CD14-positive monocyte (primary cell): ENCODE data around the gene DESI2. TPM values are rescaled to one million over a fixed set of nuclear protein-coding genes. Genes with fewer than 3 reads are reported as not detected.

Experiments
- DNase-seq, 3 donors: peaks; one replicate each; pipeline ENCODE4 v3.0.0-alpha.2; 2011 to 2022
- H2AFZ ChIP-seq: 2 replicates; pipeline ENCODE4 v1.6.0; 2012; ENCODE audit warnings: mild to moderate bottlenecking, low read depth, low read length, inconsistent platforms; ENCODE audit not compliant: insufficient read depth, poor library complexity, severe bottlenecking
- H3K27ac ChIP-seq, 2 donors: 1 replicate in 1 of 2; 2 replicates in 1 of 2; pipeline ENCODE4 v1.5.1; 2012 to 2013; ENCODE audit warnings: low read length in 2 of 2, control low read depth in 1 of 2, inconsistent platforms in 1 of 2, low read depth in 1 of 2, mild to moderate bottlenecking in 1 of 2
- H3K27me3 ChIP-seq, 2 donors: one replicate each; pipeline versions ENCODE4 v1.6.0 to v1.6.1; 2011 to 2013; ENCODE audit warnings: low read length in 2 of 2; ENCODE audit not compliant: control insufficient read depth in 2 of 2, insufficient read depth in 2 of 2
- H3K36me3 ChIP-seq, 2 donors: replicated peaks in 1 of 2; 1 replicate in 1 of 2; 2 replicates in 1 of 2; pipeline versions ENCODE4 v1.5.1 to v1.6.1; 2012 to 2013; ENCODE audit warnings: low read length in 2 of 2, control low read depth in 1 of 2, inconsistent platforms in 1 of 2, mild to moderate bottlenecking in 1 of 2; ENCODE audit not compliant: insufficient read depth in 2 of 2, control insufficient read depth in 1 of 2
- H3K4me1 ChIP-seq, 2 donors: 1 replicate in 1 of 2; 2 replicates in 1 of 2; pipeline versions ENCODE4 v1.5.1 to v1.6.1; 2012 to 2013; ENCODE audit warnings: low read length in 2 of 2, control low read depth in 1 of 2, inconsistent platforms in 1 of 2, mild to moderate bottlenecking in 1 of 2, moderate library complexity in 1 of 2; ENCODE audit not compliant: insufficient read depth in 2 of 2, control insufficient read depth in 1 of 2
- H3K4me2 ChIP-seq: replicated peaks from 2 replicates; pipeline ENCODE3; 2012; ENCODE audit warnings: low read length, moderate library complexity, mild to moderate bottlenecking; ENCODE audit not compliant: poor library complexity, severe bottlenecking; ENCODE audit errors: extremely low read depth
- H3K4me3 ChIP-seq, 3 experiments: fragments of 200-600 bp in 1 of 3; sonication (generic) in 1 of 3; replicated peaks in 1 of 3; 1 replicate in 2 of 3; 2 replicates in 1 of 3; pipeline ENCODE4 v1.5.1; 2011 to 2013; ENCODE audit warnings: low read length in 3 of 3, mild to moderate bottlenecking in 3 of 3, control low read depth in 2 of 3, low read depth in 2 of 3, inconsistent platforms in 1 of 3, moderate library complexity in 1 of 3
- H3K79me2 ChIP-seq: 2 replicates; pipeline ENCODE4 v1.6.0; 2012; ENCODE audit warnings: mild to moderate bottlenecking, control low read depth, inconsistent platforms, low read length, moderate library complexity; ENCODE audit not compliant: insufficient read depth
- H3K9ac ChIP-seq: 2 replicates; pipeline ENCODE4 v1.6.0; 2017; ENCODE audit warnings: low read length, mild to moderate bottlenecking; ENCODE audit not compliant: insufficient read depth, poor library complexity, severe bottlenecking
- H3K9me3 ChIP-seq, 2 donors: replicated peaks in 1 of 2; 1 replicate in 1 of 2; 2 replicates in 1 of 2; pipeline versions ENCODE4 v1.5.1 to v1.6.1; 2012 to 2013; ENCODE audit warnings: low read length in 2 of 2, control low read depth in 1 of 2; ENCODE audit not compliant: control insufficient read depth in 1 of 2, insufficient read depth in 1 of 2
- H4K20me1 ChIP-seq: 2 replicates; pipeline ENCODE4 v1.6.0; 2012; ENCODE audit warnings: mild to moderate bottlenecking, low read length, control low read depth, moderate library complexity; ENCODE audit not compliant: insufficient read depth
- H3K27ac Mint-ChIP-seq, 7 donors: one replicate each; pipeline ENCODE4 v1.8.0; 2020; ENCODE audit warnings: mild to moderate bottlenecking in 7 of 7, mixed read lengths in 7 of 7, moderate library complexity in 6 of 7, inconsistent platforms in 2 of 7
- H3K27me3 Mint-ChIP-seq, 3 donors: one replicate each; pipeline ENCODE4 v1.8.0; 2021 to 2022; ENCODE audit warnings: low read depth in 3 of 3, mild to moderate bottlenecking in 3 of 3, mixed read lengths in 3 of 3, moderate library complexity in 3 of 3, inconsistent platforms in 1 of 3
- H3K36me3 Mint-ChIP-seq, 2 donors: one replicate each; pipeline ENCODE4 v1.8.0; 2020; ENCODE audit warnings: mixed read lengths in 2 of 2, inconsistent platforms in 1 of 2, mild to moderate bottlenecking in 1 of 2
- H3K4me1 Mint-ChIP-seq: one replicate; pipeline ENCODE4 v1.8.0; 2020; ENCODE audit warnings: mild to moderate bottlenecking, mixed read lengths
- H3K4me3 Mint-ChIP-seq, 2 donors: one replicate each; pipeline ENCODE4 v1.8.0; 2020; ENCODE audit warnings: mild to moderate bottlenecking in 2 of 2, mixed read lengths in 2 of 2, moderate library complexity in 1 of 2
- H3K9me3 Mint-ChIP-seq, 7 donors: one replicate each; pipeline ENCODE4 v1.8.0; 2020 to 2022; ENCODE audit warnings: mixed read lengths in 7 of 7, mild to moderate bottlenecking in 6 of 7, moderate library complexity in 6 of 7, inconsistent platforms in 2 of 7
- CTCF ChIP-seq: fragments of 200-600 bp; IDR thresholded peaks from one replicate; pipeline ENCODE4 v1.8.0; 2022; ENCODE audit warnings: antibody characterized with exemption, mild to moderate bottlenecking
- WGBS: methylation state at CpG from one replicate; pipeline ENCODE4 v1.1.5; 2013; ENCODE audit warnings: missing lambda C conversion rate; ENCODE audit not compliant: insufficient coverage; 5-methylcytosine and 5-hydroxymethylcytosine counted together
- intact Hi-C, 2 donors: fragments of 100-400 bp; cut with micrococcal nuclease; formaldehyde crosslinking; loops; one replicate each; pipeline versions ENCODE4 v1.15.0 to v1.15.1; 2023
- polyA plus RNA-seq, 3 donors: library from polyadenylated mRNA; depleted of rRNA in 1 of 3; unstranded in 2 of 3; stranded (reverse) in 1 of 3; fragments of 300-500 nt in 2 of 3; fragments of >200 nt in 1 of 3; fragmentation: Illumina TruSeq in 2 of 3; gene quantifications; 1 replicate in 2 of 3; 2 replicates in 1 of 3; pipeline ENCODE4 v1.2.3, GENCODE V29; 2012 to 2021

DESI2 gene
- polyA plus RNA-seq, 3 donors = 10.5 to 12.0 (median 11.2) TPM

- intact Hi-C loops = no loop called here
- H3K4me3 Mint-ChIP-seq = no peak overlapping the region
- H4K20me1 ChIP-seq = peaks cover 26% of the 10 kb centered on the region
- no peak overlapping the region for H3K27ac ChIP-seq
- DNase-seq = no peak
- H3K4me1 ChIP-seq = no peaks in the 10 kb centered on the region
- TF ChIP-seq CTCF = no peak
- no CpG with 5 or more reads among the region's 4 CpGs for WGBS
- no peak overlapping the region for H3K27ac Mint-ChIP-seq
- peaks cover 88% of the 10 kb centered on the region for H3K79me2 ChIP-seq
- peaks cover 0 to 1% (median 0%) of the 10 kb centered on the region in 3 donors for H3K27me3 Mint-ChIP-seq
- no peak overlapping the region for H2AFZ ChIP-seq
- H3K36me3 ChIP-seq = peaks cover 7 to 35% of the 10 kb centered on the region in 2 donors
- H3K9ac ChIP-seq = no peak overlapping the region
- no peaks in the 10 kb centered on the region for H3K27me3 ChIP-seq
- peaks cover 0 to 3% of the 10 kb centered on the region in 2 donors for H3K9me3 ChIP-seq
- H3K4me1 Mint-ChIP-seq = peaks cover 11% of the 10 kb centered on the region
- H3K9me3 Mint-ChIP-seq = peaks cover 0 to 5% (median 5%) of the 10 kb centered on the region in 7 donors
- peaks cover 29 to 41% of the 10 kb centered on the region in 2 donors for H3K36me3 Mint-ChIP-seq
- no peak overlapping the region for H3K4me2 ChIP-seq
- no peak overlapping the region for H3K4me3 ChIP-seq
These were observed 21.5 kb downstream of the DESI2 start for GRCh38 chr1:244674446-244674845.

GRCh38 chr1:244675167-244675566 is 22.2 kb downstream of the DESI2 start:
- peaks cover 85% of the 10 kb centered on the region for H3K79me2 ChIP-seq
- intact Hi-C loops = no loop called here
- TF ChIP-seq CTCF = no peak
- peaks cover 2 to 29% of the 10 kb centered on the region in 2 donors for H3K36me3 ChIP-seq
- Mint-ChIP-seq H3K9me3 (peaks cover 0 to 3% (median under 1%) of the 10 kb centered on the region in 7 donors), H3K36me3 (peaks cover 29 to 44% of the 10 kb centered on the region in 2 donors), H3K4me3 (no peak overlapping the region), H3K4me1 (peaks cover 11% of the 10 kb centered on the region), H3K27ac (peak overlapping the region in 1 of 7 donors; percentile 13), H3K27me3 (peaks cover 0 to 1% (median 0%) of the 10 kb centered on the region in 3 donors)
- H3K4me2 ChIP-seq = no peak overlapping the region
- H3K9me3 ChIP-seq = no peaks in the 10 kb centered on the region
- no CpG with 5 or more reads among the region's 2 CpGs for WGBS
- no peak overlapping the region for H3K4me3 ChIP-seq
- H3K9ac ChIP-seq = no peak overlapping the region
- no peak overlapping the region for H2AFZ ChIP-seq
- H4K20me1 ChIP-seq = peaks cover 26% of the 10 kb centered on the region
- no peak for DNase-seq
- H3K4me1 ChIP-seq = no peaks in the 10 kb centered on the region
- H3K27me3 ChIP-seq = no peaks in the 10 kb centered on the region
- H3K27ac ChIP-seq = no peak overlapping the region
